DOHH2 (cell line): ENCODE measurements around the gene KLHL6.

Experiments
- H3F3A ChIP-seq: fragments of 200-600 bp; sonication (generic), shearing (Covaris generic); 2 replicates; pipeline ENCODE4 v1.6.0; 2016; ENCODE audit warnings: antibody characterized with exemption, mild to moderate bottlenecking; ENCODE audit not compliant: control insufficient read depth, insufficient read depth
- H3K27ac ChIP-seq: fragments of 200-600 bp; sonication (generic); 2 replicates; pipeline ENCODE4 v1.5.1; 2014; ENCODE audit warnings: low read depth, mild to moderate bottlenecking, low read length, moderate library complexity
- H3K27me3 ChIP-seq: fragments of 200-600 bp; sonication (generic); 2 replicates; pipeline ENCODE4 v1.6.1; 2014; ENCODE audit warnings: mild to moderate bottlenecking, low read length, mixed read lengths; ENCODE audit not compliant: control insufficient read depth
- H3K36me3 ChIP-seq: fragments of 200-600 bp; sonication (generic); 2 replicates; pipeline ENCODE4 v1.6.1; 2014; ENCODE audit warnings: mild to moderate bottlenecking, low read length, moderate library complexity, mixed read lengths; ENCODE audit not compliant: control insufficient read depth
- H3K4me1 ChIP-seq: fragments of 200-600 bp; sonication (generic); 2 replicates; pipeline ENCODE4 v1.6.1; 2014; ENCODE audit warnings: mild to moderate bottlenecking, low read length, mixed read lengths; ENCODE audit not compliant: control insufficient read depth
- H3K4me2 ChIP-seq: fragments of 200-600 bp; sonication (generic); 2 replicates; pipeline ENCODE4 v1.6.0; 2014; ENCODE audit warnings: mild to moderate bottlenecking, low read length, moderate library complexity
- H3K4me3 ChIP-seq: fragments of 200-600 bp; sonication (generic); 2 replicates; pipeline ENCODE4 v1.5.1; 2014; ENCODE audit warnings: mild to moderate bottlenecking, low read length, mixed read lengths
- H3K79me2 ChIP-seq: fragments of 200-600 bp; sonication (generic); 2 replicates; pipeline ENCODE4 v1.6.1; 2014; ENCODE audit warnings: mild to moderate bottlenecking, low read length, mixed read lengths; ENCODE audit not compliant: control insufficient read depth
- H3K9me2 ChIP-seq: fragments of 200-600 bp; sonication (generic); replicated peaks from 2 replicates; pipeline ENCODE4 v1.6.1; 2014; ENCODE audit warnings: mild to moderate bottlenecking, low read length, mixed read lengths; ENCODE audit not compliant: control insufficient read depth
- H3K9me3 ChIP-seq: fragments of 200-600 bp; sonication (generic); 2 replicates; pipeline ENCODE4 v1.6.1; 2014; ENCODE audit warnings: antibody characterized with exemption, low read length, mixed read lengths; ENCODE audit not compliant: control insufficient read depth, insufficient read depth
- H4K20me1 ChIP-seq: fragments of 200-600 bp; sonication (generic); 2 replicates; pipeline ENCODE4 v1.6.0; 2014; ENCODE audit warnings: low read depth, mild to moderate bottlenecking, antibody characterized with exemption, low read length, moderate library complexity; ENCODE audit not compliant: control insufficient read depth, insufficient read depth
- CTCF ChIP-seq: fragments of 200-600 bp; sonication (generic); IDR thresholded peaks from one replicate; pipeline ENCODE4 v1.5.1; 2014; ENCODE audit warnings: antibody characterized with exemption, mild to moderate bottlenecking, low read depth, low read length; ENCODE audit not compliant: poor library complexity, severe bottlenecking
- EZH2phosphoT487 ChIP-seq: fragments of 200-600 bp; sonication (generic); IDR thresholded peaks from 2 replicates; pipeline ENCODE4 v1.6.1; 2017; ENCODE audit warnings: borderline replicate concordance, mild to moderate bottlenecking, antibody characterized with exemption, low read length, moderate library complexity, mixed read lengths

KLHL6 gene

GRCh38 chr3:183592821-183593220 lies 37.3 kb upstream of the KLHL6 start:
- peak overlapping the region; percentile 59 for H3K4me3 ChIP-seq
- TF ChIP-seq CTCF (no peak), EZH2phosphoT487 (no peak)
- no peaks in the 10 kb centered on the region for H3K9me3 ChIP-seq
- H3K79me2 ChIP-seq, result no peaks in the 10 kb centered on the region
- H3K4me2 ChIP-seq, result peak overlapping the region; percentile 82
- no peaks in the 10 kb centered on the region for H3K27me3 ChIP-seq
- H3F3A ChIP-seq, result peaks cover 30% of the 10 kb centered on the region
- H3K4me1 ChIP-seq, result peaks cover 58% of the 10 kb centered on the region
- no peaks in the 10 kb centered on the region for H3K9me2 ChIP-seq
- no peaks in the 10 kb centered on the region for H4K20me1 ChIP-seq
- H3K36me3 ChIP-seq, result peaks cover 6% of the 10 kb centered on the region
- H3K27ac ChIP-seq, result peak overlapping the region; percentile 95

- no peak for TF ChIP-seq EZH2phosphoT487
- TF ChIP-seq CTCF, result peak; percentile 81
- H3K9me2 ChIP-seq, result no peaks in the 10 kb centered on the region
- H3K27me3 ChIP-seq, result no peaks in the 10 kb centered on the region
- H3K9me3 ChIP-seq, result no peaks in the 10 kb centered on the region
- peak overlapping the region; percentile 95 for H3K27ac ChIP-seq
- H3F3A ChIP-seq, result peaks cover 33% of the 10 kb centered on the region
- H3K79me2 ChIP-seq, result no peaks in the 10 kb centered on the region
- peak overlapping the region; percentile 82 for H3K4me2 ChIP-seq
- H3K4me3 ChIP-seq, result peak overlapping the region; percentile 59
- H4K20me1 ChIP-seq, result no peaks in the 10 kb centered on the region
- H3K4me1 ChIP-seq, result peaks cover 67% of the 10 kb centered on the region
- H3K36me3 ChIP-seq, result peaks cover 6% of the 10 kb centered on the region
Observed at GRCh38 chr3:183591881-183592521, 36.5 kb upstream of the KLHL6 start.

- Histone ChIP-seq H3K36me3 (peaks cover 6% of the 10 kb centered on the region), H3K79me2 (no peaks in the 10 kb centered on the region), H3K4me2 (peak overlapping the region; percentile 82; the same call in 1 of the 2 replicates), H3K4me3 (peak overlapping the region; percentile 59; the same call in 1 of the 2 replicates), H3K27me3 (no peaks in the 10 kb centered on the region), H3K4me1 (peaks cover 81% of the 10 kb centered on the region), H3K9me3 (no peaks in the 10 kb centered on the region), H3K27ac (peak overlapping the region; percentile 95), H4K20me1 (no peaks in the 10 kb centered on the region), H3F3A (peaks cover 40% of the 10 kb centered on the region), H3K9me2 (no peaks in the 10 kb centered on the region)
- TF ChIP-seq EZH2phosphoT487 (no peak), CTCF (no peak)
Observed at GRCh38 chr3:183590442-183590841, 34.9 kb upstream of the KLHL6 start.
